Subcutaneous preadipocyte (primary cell): ENCODE results near the gene LRRTM1. TPM values are rescaled to one million over a fixed set of nuclear protein-coding genes. Genes with fewer than 3 reads are reported as not detected.

ENCODE experiments used
- total RNA-seq: library from RNA; depleted of rRNA; stranded (reverse); fragments of >200 nt; gene quantifications from 2 replicates; pipeline ENCODE4 v1.2.3, GENCODE V29; 2012

The LRRTM1 gene, protein sequence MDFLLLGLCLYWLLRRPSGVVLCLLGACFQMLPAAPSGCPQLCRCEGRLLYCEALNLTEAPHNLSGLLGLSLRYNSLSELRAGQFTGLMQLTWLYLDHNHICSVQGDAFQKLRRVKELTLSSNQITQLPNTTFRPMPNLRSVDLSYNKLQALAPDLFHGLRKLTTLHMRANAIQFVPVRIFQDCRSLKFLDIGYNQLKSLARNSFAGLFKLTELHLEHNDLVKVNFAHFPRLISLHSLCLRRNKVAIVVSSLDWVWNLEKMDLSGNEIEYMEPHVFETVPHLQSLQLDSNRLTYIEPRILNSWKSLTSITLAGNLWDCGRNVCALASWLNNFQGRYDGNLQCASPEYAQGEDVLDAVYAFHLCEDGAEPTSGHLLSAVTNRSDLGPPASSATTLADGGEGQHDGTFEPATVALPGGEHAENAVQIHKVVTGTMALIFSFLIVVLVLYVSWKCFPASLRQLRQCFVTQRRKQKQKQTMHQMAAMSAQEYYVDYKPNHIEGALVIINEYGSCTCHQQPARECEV
- under 0.01 TPM in 1 of 2 replicates, not detected in the other for total RNA-seq

DNA sequence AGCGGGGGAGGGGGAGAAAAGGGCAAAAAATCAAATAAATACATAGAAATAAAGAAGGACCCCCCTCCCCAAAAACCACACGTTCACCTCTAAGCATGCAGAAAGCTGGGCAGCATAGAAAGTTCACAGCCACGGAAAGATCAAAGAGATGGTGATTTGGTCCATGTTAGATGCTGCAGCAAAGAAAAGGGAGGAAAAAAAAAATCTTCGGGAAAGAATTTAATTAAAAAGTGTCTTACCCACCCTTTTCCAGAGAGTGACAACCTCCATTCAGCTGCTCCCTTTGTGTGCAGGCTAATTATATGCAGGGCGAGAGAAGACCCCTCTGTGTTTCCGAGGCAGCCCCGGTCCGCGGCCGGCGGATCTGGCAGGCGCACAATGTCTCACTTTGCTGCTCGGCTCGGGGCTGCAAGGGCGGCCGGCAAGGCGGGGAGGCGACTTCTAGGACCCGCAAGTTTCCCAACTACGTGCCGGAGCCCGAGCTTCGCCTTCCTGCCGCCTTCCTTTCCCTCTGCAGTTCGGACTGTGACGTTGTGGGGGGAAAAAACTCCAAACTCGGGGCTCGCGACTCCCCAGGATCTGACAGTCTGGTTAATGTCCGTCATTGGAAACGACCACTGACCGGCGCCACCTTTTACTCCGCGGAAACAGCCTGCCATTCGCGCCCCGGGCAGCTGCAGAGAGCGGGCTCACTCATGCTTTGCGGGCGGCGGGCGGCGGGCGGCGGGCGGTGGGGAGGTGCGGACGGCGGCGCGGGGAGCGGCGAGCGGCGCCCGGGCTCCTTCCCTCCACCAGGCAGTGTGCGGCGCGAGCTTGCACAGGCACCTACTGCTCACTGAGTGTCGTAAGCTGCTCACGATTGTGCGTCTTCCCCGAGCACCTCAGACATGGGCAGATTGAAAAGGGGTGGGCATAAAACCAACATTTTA, at the start of gene LRRTM1:
Gene LRRTM1, minus strand, starts transcription at position 844 of the 929 bp plus-strand sequence. CDS start 933 bp downstream, outside the sequence.

